Measurements from ENCODE around the gene OXT. TPM values are rescaled to one million over a fixed set of nuclear protein-coding genes. Genes with fewer than 3 reads are reported as not detected.
"Not testable (repeated sequence)": the region's sequence is repeated elsewhere in the genome, so short reads cannot be mapped to it uniquely, and the experiment has no call there.

Gene OXT
- total and polyA plus RNA-seq, 2 donors (not counting 1 experiment from before 2014, with no cell fraction given), result 1.0 to 1.7 TPM

DNA sequence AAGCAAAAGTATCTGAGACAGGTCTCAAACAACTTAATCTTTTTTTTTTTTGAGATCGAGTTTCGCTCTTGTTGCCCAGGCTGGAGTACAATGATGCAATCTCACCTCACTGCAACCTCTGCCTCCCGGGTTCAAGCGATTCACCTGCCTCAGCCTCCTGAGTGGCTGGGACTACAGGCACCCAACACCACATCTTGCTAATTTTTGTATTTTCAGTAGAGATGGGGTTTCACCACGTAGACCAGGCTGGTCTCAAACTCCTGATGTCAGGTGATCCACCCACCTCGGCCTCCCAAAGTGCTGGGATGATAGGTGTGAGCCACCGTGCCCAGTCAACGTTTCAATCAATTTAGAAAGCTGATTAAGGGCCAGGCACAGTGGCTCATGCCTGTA, 1.8 kb downstream of the OXT start:
- not testable (repeated sequence) for DNase-seq; H3K36me3 ChIP-seq (replicated peaks in 1 of 2; ENCODE audit: control extremely low read depth in 1 of 2, control insufficient read depth in 1 of 2, extremely low read depth in 1 of 2, insufficient read depth in 2 of 2, low read length in 1 of 2); H3K9ac ChIP-seq (ENCODE audit: low read length); H4K20me1 ChIP-seq (ENCODE audit: control insufficient read depth, insufficient read depth, low read length, poor library complexity, severe bottlenecking); ATAC-seq (ENCODE audit: low read depth); H3K27ac Mint-ChIP-seq; H3K4me3 ChIP-seq (ENCODE audit: control extremely low read depth in 1 of 5, extremely low read depth in 1 of 5, insufficient read depth in 1 of 5, low read depth in 2 of 5, low read length in 4 of 5); H3K9me3 ChIP-seq (ENCODE audit: control extremely low read depth in 1 of 3, control insufficient read depth in 2 of 3, insufficient read depth in 1 of 3, low read length in 2 of 3); H3K79me2 ChIP-seq (ENCODE audit: control insufficient read depth, insufficient read depth, low read length); H2AFZ ChIP-seq (ENCODE audit: insufficient read depth, low read depth, low read length, poor library complexity, severe bottlenecking); H3K27ac ChIP-seq (ENCODE audit: low read length in 2 of 2); H3K4me2 ChIP-seq (replicated peaks; ENCODE audit: low read depth, low read length, poor library complexity, severe bottlenecking); H3K9me3 Mint-ChIP-seq (ENCODE audit: insufficient read depth)
- 89% methylated on average over 5 of the region's 8 CpGs for WGBS (ENCODE audit: insufficient coverage)
- intact Hi-C loops (cut with micrococcal nuclease), result loop anchor here (5.0 to 10.0 kb wide), 2 partner anchors 44 to 82 kb away; partner anchors contain the start of genes FASTKD5 and UBOX5
- POLR2A ChIA-PET, result interaction anchor here (2.1 kb wide), 1 partner anchor 20 kb away, joined by 8 read pairs; no protein-coding TSS in a partner anchor
- Mint-ChIP-seq H3K4me1 (peaks cover 20% of the 10 kb centered on the region), H3K27me3 (peaks cover 15% of the 10 kb centered on the region), H3K4me3 (peak overlapping the region; percentile 81)
- CTCF ChIA-PET, result interaction anchor here (0.7 to 4.2 kb wide), 2 partner anchors 19 to 621 kb away, joined by 4 to 18 read pairs; no protein-coding TSS in a partner anchor
- Histone ChIP-seq H3K27me3 (replicated peaks in 1 of 4; ENCODE audit: control extremely low read depth in 1 of 4, control insufficient read depth in 3 of 4, insufficient read depth in 4 of 4, low read length in 3 of 4) (peaks cover 0 to 33% (median 9%) of the 10 kb centered on the region in 4 experiments), H3K4me1 (ENCODE audit: control insufficient read depth in 2 of 2, insufficient read depth in 2 of 2, low read length in 2 of 2) (peaks cover 15 to 19% of the 10 kb centered on the region in 2 donors)

- no peak for ATAC-seq (ENCODE audit: low read depth)
- Histone ChIP-seq H2AFZ (ENCODE audit: insufficient read depth, low read depth, low read length, poor library complexity, severe bottlenecking) (no peak overlapping the region), H3K79me2 (ENCODE audit: control insufficient read depth, insufficient read depth, low read length) (peaks cover 6% of the 10 kb centered on the region), H3K4me3 (ENCODE audit: control extremely low read depth in 1 of 5, extremely low read depth in 1 of 5, insufficient read depth in 1 of 5, low read depth in 2 of 5, low read length in 4 of 5) (no peak overlapping the region), H3K27me3 (replicated peaks in 1 of 4; ENCODE audit: control extremely low read depth in 1 of 4, control insufficient read depth in 3 of 4, insufficient read depth in 4 of 4, low read length in 3 of 4) (peaks cover 0 to 33% (median 9%) of the 10 kb centered on the region in 4 experiments), H3K27ac (ENCODE audit: low read length in 2 of 2) (no peak overlapping the region), H3K36me3 (replicated peaks in 1 of 2; ENCODE audit: control extremely low read depth in 1 of 2, control insufficient read depth in 1 of 2, extremely low read depth in 1 of 2, insufficient read depth in 2 of 2, low read length in 1 of 2) (no peaks in the 10 kb centered on the region), H3K9ac (ENCODE audit: low read length) (no peak overlapping the region), H3K4me2 (replicated peaks; ENCODE audit: low read depth, low read length, poor library complexity, severe bottlenecking) (no peak overlapping the region), H3K4me1 (ENCODE audit: control insufficient read depth in 2 of 2, insufficient read depth in 2 of 2, low read length in 2 of 2) (peaks cover 15 to 19% of the 10 kb centered on the region in 2 donors), H3K9me3 (ENCODE audit: control extremely low read depth in 1 of 3, control insufficient read depth in 2 of 3, insufficient read depth in 1 of 3, low read length in 2 of 3) (peaks cover 0 to 8% (median 0%) of the 10 kb centered on the region in 3 donors), H4K20me1 (ENCODE audit: control insufficient read depth, insufficient read depth, low read length, poor library complexity, severe bottlenecking) (no peaks in the 10 kb centered on the region)
- peaks cover 16% of the 10 kb centered on the region for H3K27me3 Mint-ChIP-seq
- peaks cover 15% of the 10 kb centered on the region for H3K4me1 Mint-ChIP-seq
- ChIA-PET CTCF (interaction anchor here (4.2 kb wide), 1 partner anchor 21 kb away, joined by 18 read pairs; no protein-coding TSS in a partner anchor), POLR2A (no interaction called here)
- WGBS (ENCODE audit: insufficient coverage), result 12% methylated on average over 5 of the region's 6 CpGs
- DNase-seq, result no peak
- intact Hi-C loops (cut with micrococcal nuclease), result loop anchor here (5.0 to 10.0 kb wide), 2 partner anchors 42 to 80 kb away; partner anchors contain the start of genes FASTKD5 and UBOX5
- H3K4me3 Mint-ChIP-seq, result peak overlapping the region; percentile 26
- H3K9me3 Mint-ChIP-seq (ENCODE audit: insufficient read depth), result no peaks in the 10 kb centered on the region
- TF ChIP-seq EZH2 (IDR thresholded peaks at IDR 0.05; ENCODE audit: borderline replicate concordance, insufficient read depth, low read depth, low read length, poor library complexity, severe bottlenecking), result no peak
- TF ChIP-seq, protein P1, sequence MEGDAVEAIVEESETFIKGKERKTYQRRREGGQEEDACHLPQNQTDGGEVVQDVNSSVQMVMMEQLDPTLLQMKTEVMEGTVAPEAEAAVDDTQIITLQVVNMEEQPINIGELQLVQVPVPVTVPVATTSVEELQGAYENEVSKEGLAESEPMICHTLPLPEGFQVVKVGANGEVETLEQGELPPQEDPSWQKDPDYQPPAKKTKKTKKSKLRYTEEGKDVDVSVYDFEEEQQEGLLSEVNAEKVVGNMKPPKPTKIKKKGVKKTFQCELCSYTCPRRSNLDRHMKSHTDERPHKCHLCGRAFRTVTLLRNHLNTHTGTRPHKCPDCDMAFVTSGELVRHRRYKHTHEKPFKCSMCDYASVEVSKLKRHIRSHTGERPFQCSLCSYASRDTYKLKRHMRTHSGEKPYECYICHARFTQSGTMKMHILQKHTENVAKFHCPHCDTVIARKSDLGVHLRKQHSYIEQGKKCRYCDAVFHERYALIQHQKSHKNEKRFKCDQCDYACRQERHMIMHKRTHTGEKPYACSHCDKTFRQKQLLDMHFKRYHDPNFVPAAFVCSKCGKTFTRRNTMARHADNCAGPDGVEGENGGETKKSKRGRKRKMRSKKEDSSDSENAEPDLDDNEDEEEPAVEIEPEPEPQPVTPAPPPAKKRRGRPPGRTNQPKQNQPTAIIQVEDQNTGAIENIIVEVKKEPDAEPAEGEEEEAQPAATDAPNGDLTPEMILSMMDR (IDR thresholded peaks at IDR 0.05), result no peak
- H3K27ac Mint-ChIP-seq, result no peak overlapping the region
Observed at GRCh38 chr20:3074812-3075211, 3.4 kb downstream of the OXT start.

GRCh38 chr20:3075315-3075714, 3.9 kb downstream of the OXT start:
- peaks cover 0 to 33% (median 9%) of the 10 kb centered on the region in 4 experiments for H3K27me3 ChIP-seq (replicated peaks in 1 of 4; ENCODE audit: control extremely low read depth in 1 of 4, control insufficient read depth in 3 of 4, insufficient read depth in 4 of 4, low read length in 3 of 4)
- peaks cover 21% of the 10 kb centered on the region for H3K27me3 Mint-ChIP-seq
- POLR2A ChIA-PET; H2AFZ ChIP-seq (ENCODE audit: insufficient read depth, low read depth, low read length, poor library complexity, severe bottlenecking); H3K9me3 Mint-ChIP-seq (ENCODE audit: insufficient read depth); H3K9me3 ChIP-seq (ENCODE audit: control extremely low read depth in 1 of 3, control insufficient read depth in 2 of 3, insufficient read depth in 1 of 3, low read length in 2 of 3); H3K36me3 ChIP-seq (replicated peaks in 1 of 2; ENCODE audit: control extremely low read depth in 1 of 2, control insufficient read depth in 1 of 2, extremely low read depth in 1 of 2, insufficient read depth in 2 of 2, low read length in 1 of 2); H3K9ac ChIP-seq (ENCODE audit: low read length); H3K4me3 Mint-ChIP-seq; DNase-seq; H3K27ac ChIP-seq (ENCODE audit: low read length in 2 of 2); H3K79me2 ChIP-seq (ENCODE audit: control insufficient read depth, insufficient read depth, low read length); H3K4me2 ChIP-seq (replicated peaks; ENCODE audit: low read depth, low read length, poor library complexity, severe bottlenecking); H3K4me3 ChIP-seq (ENCODE audit: control extremely low read depth in 1 of 5, extremely low read depth in 1 of 5, insufficient read depth in 1 of 5, low read depth in 2 of 5, low read length in 4 of 5); ATAC-seq (ENCODE audit: low read depth); H3K27ac Mint-ChIP-seq; H4K20me1 ChIP-seq (ENCODE audit: control insufficient read depth, insufficient read depth, low read length, poor library complexity, severe bottlenecking): not testable (repeated sequence)
- peaks cover 15 to 19% of the 10 kb centered on the region in 2 donors for H3K4me1 ChIP-seq (ENCODE audit: control insufficient read depth in 2 of 2, insufficient read depth in 2 of 2, low read length in 2 of 2)
- peaks cover 15% of the 10 kb centered on the region for H3K4me1 Mint-ChIP-seq
- intact Hi-C loops (cut with micrococcal nuclease), result loop anchor here (10.0 kb wide), 1 partner anchor 79 kb away; the partner anchor contains the start of genes FASTKD5 and UBOX5
- WGBS (ENCODE audit: insufficient coverage), result 86% methylated on average over 1 of the region's 6 CpGs
- CTCF ChIA-PET, result interaction anchor here (4.2 kb wide), 1 partner anchor 21 kb away, joined by 18 read pairs; no protein-coding TSS in a partner anchor

Data from B cell (primary cell).